BLaER1 (cell line): ENCODE results near the gene ALX1.
"Not testable (repeated sequence)": the region's sequence is repeated elsewhere in the genome, so short reads cannot be mapped to it uniquely, and the experiment has no call there.

Source experiments
- H3K27ac ChIP-seq: shearing (Covaris generic); formaldehyde crosslinking; 2 replicates; pipeline ENCODE4 v1.8.1; 2022
- H3K27me3 ChIP-seq: shearing (Covaris generic); formaldehyde crosslinking; 2 replicates; pipeline ENCODE4 v1.8.1; 2022
- H3K36me3 ChIP-seq: shearing (Covaris generic); formaldehyde crosslinking; 2 replicates; pipeline ENCODE4 v1.8.1; 2022
- H3K4me1 ChIP-seq: shearing (Covaris generic); formaldehyde crosslinking; 2 replicates; pipeline ENCODE4 v1.8.1; 2022
- H3K4me2 ChIP-seq: shearing (Covaris generic); formaldehyde crosslinking; 2 replicates; pipeline ENCODE4 v1.8.1; 2022
- H3K4me3 ChIP-seq: shearing (Covaris generic); formaldehyde crosslinking; 2 replicates; pipeline ENCODE4 v1.8.1; 2022
- H3K9ac ChIP-seq: shearing (Covaris generic); formaldehyde crosslinking; 2 replicates; pipeline ENCODE4 v1.8.1; 2022
- H3K9me3 ChIP-seq: shearing (Covaris generic); formaldehyde crosslinking; 2 replicates; pipeline ENCODE4 v1.8.1; 2022
- H4K20me1 ChIP-seq: shearing (Covaris generic); formaldehyde crosslinking; 2 replicates; pipeline ENCODE4 v1.8.1; 2022
- Cebpa-rat ChIP-seq: shearing (Covaris generic); IDR thresholded peaks from 2 replicates; pipeline ENCODE4 v1.8.1; 2022

Gene ALX1

GRCh38 chr12:85299053-85299452, 19.0 kb downstream of the ALX1 start:
- peaks cover 6% of the 10 kb centered on the region for H3K4me1 ChIP-seq
- H3K36me3 ChIP-seq, result no peaks in the 10 kb centered on the region
- H3K4me2 ChIP-seq, result no peak overlapping the region
- no peaks in the 10 kb centered on the region for H3K27me3 ChIP-seq
- H3K9ac ChIP-seq, result no peak overlapping the region
- no peak for TF ChIP-seq Cebpa-rat
- H4K20me1 ChIP-seq, result no peaks in the 10 kb centered on the region
- no peaks in the 10 kb centered on the region for H3K9me3 ChIP-seq
- no peak overlapping the region for H3K4me3 ChIP-seq
- no peak overlapping the region for H3K27ac ChIP-seq

- H3K4me1 ChIP-seq, result peaks cover 6% of the 10 kb centered on the region
- no peaks in the 10 kb centered on the region for H4K20me1 ChIP-seq
- H3K9ac ChIP-seq, result no peak overlapping the region
- no peak overlapping the region for H3K27ac ChIP-seq
- H3K4me3 ChIP-seq, result no peak overlapping the region
- H3K9me3 ChIP-seq, result no peaks in the 10 kb centered on the region
- H3K27me3 ChIP-seq, result no peaks in the 10 kb centered on the region
- H3K4me2 ChIP-seq, result peak overlapping the region; percentile 33
- no peaks in the 10 kb centered on the region for H3K36me3 ChIP-seq
- TF ChIP-seq Cebpa-rat, result no peak
Measured at GRCh38 chr12:85301051-85301450, 21.0 kb downstream of the ALX1 start.

GRCh38 chr12:85308374-85308773, 28.4 kb downstream of the ALX1 start:
- no peaks in the 10 kb centered on the region for H3K36me3 ChIP-seq
- no peak overlapping the region for H3K4me2 ChIP-seq
- no peaks in the 10 kb centered on the region for H3K9me3 ChIP-seq
- H3K9ac ChIP-seq, result no peak overlapping the region
- no peaks in the 10 kb centered on the region for H4K20me1 ChIP-seq
- H3K27me3 ChIP-seq, result no peaks in the 10 kb centered on the region
- no peak overlapping the region for H3K27ac ChIP-seq
- H3K4me3 ChIP-seq, result no peak overlapping the region
- no peaks in the 10 kb centered on the region for H3K4me1 ChIP-seq
- no peak for TF ChIP-seq Cebpa-rat

GRCh38 chr12:85309125-85309566, 29.1 kb downstream of the ALX1 start:
- Histone ChIP-seq H3K4me3 (no peak overlapping the region), H3K4me1 (no peaks in the 10 kb centered on the region), H4K20me1 (no peaks in the 10 kb centered on the region), H3K27ac (no peak overlapping the region), H3K9me3 (no peaks in the 10 kb centered on the region), H3K4me2 (no peak overlapping the region), H3K36me3 (no peaks in the 10 kb centered on the region), H3K27me3 (no peaks in the 10 kb centered on the region), H3K9ac (no peak overlapping the region)
- TF ChIP-seq Cebpa-rat, result no peak

- TF ChIP-seq Cebpa-rat, result no peak
- H3K9ac ChIP-seq, result no peak overlapping the region
Measured at GRCh38 chr12:85310025-85310424, 30.0 kb downstream of the ALX1 start.

GRCh38 chr12:85310456-85311076, 30.5 kb downstream of the ALX1 start:
- Histone ChIP-seq H3K9me3 (no peaks in the 10 kb centered on the region), H3K4me3 (no peak overlapping the region), H3K4me1 (no peaks in the 10 kb centered on the region), H4K20me1 (no peaks in the 10 kb centered on the region), H3K27me3 (no peaks in the 10 kb centered on the region), H3K9ac (no peak overlapping the region), H3K36me3 (no peaks in the 10 kb centered on the region), H3K27ac (no peak overlapping the region), H3K4me2 (no peak overlapping the region)
- no peak for TF ChIP-seq Cebpa-rat

More at GRCh38 chr12:85310025-85310424, 30.0 kb downstream of the ALX1 start:
- Histone ChIP-seq H3K27ac (no peak overlapping the region), H3K36me3 (no peaks in the 10 kb centered on the region), H3K4me3 (no peak overlapping the region), H3K4me1 (no peaks in the 10 kb centered on the region), H3K9me3 (no peaks in the 10 kb centered on the region), H3K27me3 (no peaks in the 10 kb centered on the region), H4K20me1 (no peaks in the 10 kb centered on the region), H3K4me2 (no peak overlapping the region)

GRCh38 chr12:85317866-85318636, 38.0 kb downstream of the ALX1 start:
- not testable (repeated sequence) for H3K27me3 ChIP-seq, H3K9me3 ChIP-seq, H4K20me1 ChIP-seq, H3K4me2 ChIP-seq, H3K4me1 ChIP-seq, H3K9ac ChIP-seq, H3K36me3 ChIP-seq, H3K4me3 ChIP-seq, H3K27ac ChIP-seq

- H4K20me1 ChIP-seq, result no peaks in the 10 kb centered on the region
- H3K4me3 ChIP-seq, result no peak overlapping the region
- no peaks in the 10 kb centered on the region for H3K27me3 ChIP-seq
- no peak overlapping the region for H3K4me2 ChIP-seq
- H3K9me3 ChIP-seq, result no peaks in the 10 kb centered on the region
- no peak for TF ChIP-seq Cebpa-rat
- H3K9ac ChIP-seq, result no peak overlapping the region
- no peaks in the 10 kb centered on the region for H3K36me3 ChIP-seq
- no peaks in the 10 kb centered on the region for H3K4me1 ChIP-seq
- no peak overlapping the region for H3K27ac ChIP-seq
Measured at GRCh38 chr12:85322715-85323114, 42.7 kb downstream of the ALX1 start.

GRCh38 chr12:85325442-85325841, 45.4 kb downstream of the ALX1 start:
- no peaks in the 10 kb centered on the region for H3K9me3 ChIP-seq
- no peak for TF ChIP-seq Cebpa-rat
- H3K9ac ChIP-seq, result no peak overlapping the region
- no peaks in the 10 kb centered on the region for H3K27me3 ChIP-seq
- H3K4me2 ChIP-seq, result no peak overlapping the region
- no peak overlapping the region for H3K27ac ChIP-seq
- no peak overlapping the region for H3K4me3 ChIP-seq
- no peaks in the 10 kb centered on the region for H3K4me1 ChIP-seq
- no peaks in the 10 kb centered on the region for H4K20me1 ChIP-seq
- no peaks in the 10 kb centered on the region for H3K36me3 ChIP-seq

GRCh38 chr12:85329913-85330312, 49.9 kb downstream of the ALX1 start:
- no peak for TF ChIP-seq Cebpa-rat
- Histone ChIP-seq H3K4me2 (no peak overlapping the region), H4K20me1 (no peaks in the 10 kb centered on the region), H3K27me3 (no peaks in the 10 kb centered on the region), H3K9ac (no peak overlapping the region), H3K9me3 (no peaks in the 10 kb centered on the region), H3K4me1 (no peaks in the 10 kb centered on the region), H3K36me3 (no peaks in the 10 kb centered on the region), H3K27ac (no peak overlapping the region), H3K4me3 (no peak overlapping the region)
